GM19468 (cell line): Measurements from ENCODE around the gene MAPKAP1.

Experiments
- ATAC-seq: cut with Tn5 transposase; IDR thresholded peaks from one replicate; pipeline ENCODE4 v1.9.1; 2021; ENCODE audit warnings: mild to moderate bottlenecking, moderate library complexity, moderate number of reproducible peaks; ENCODE audit not compliant: unreplicated experiment; ENCODE audit errors: extremely low read depth

The MAPKAP1 gene

GRCh38 chr9:125525921-125526631, 180.9 kb downstream of the MAPKAP1 start:
- no peak for ATAC-seq

GRCh38 chr9:125524583-125525355, 182.2 kb downstream of the MAPKAP1 start:
- no peak for ATAC-seq

DNA sequence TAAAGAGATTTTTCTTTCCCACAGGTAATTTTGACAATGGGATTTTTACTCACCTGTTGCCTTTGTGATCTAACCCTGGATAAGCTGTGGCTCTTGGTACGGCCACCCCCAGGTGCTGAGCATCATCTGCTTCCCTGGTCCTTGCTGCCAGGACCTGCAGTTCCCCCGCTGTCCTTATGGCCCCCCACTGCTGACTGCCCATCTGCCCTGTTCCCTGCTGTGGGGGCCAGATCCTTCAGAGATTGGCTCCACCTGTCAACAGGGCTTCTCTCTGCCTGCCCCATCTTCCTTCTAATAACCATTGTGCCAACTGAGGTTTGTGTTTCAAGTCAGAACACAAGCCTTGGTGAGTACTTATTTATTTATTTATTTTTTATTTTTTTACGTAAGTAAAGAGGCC, 183.3 kb downstream of the MAPKAP1 start:
- ATAC-seq = no peak

- ATAC-seq = no peak
Measured at GRCh38 chr9:125522328-125522725, 184.7 kb downstream of the MAPKAP1 start.

- no peak for ATAC-seq
Measured at GRCh38 chr9:125521462-125522327, 185.3 kb downstream of the MAPKAP1 start.

GRCh38 chr9:125519734-125520133, 187.3 kb downstream of the MAPKAP1 start:
- no peak for ATAC-seq

- ATAC-seq = no peak
Measured at GRCh38 chr9:125517577-125517976, 189.4 kb downstream of the MAPKAP1 start.

DNA sequence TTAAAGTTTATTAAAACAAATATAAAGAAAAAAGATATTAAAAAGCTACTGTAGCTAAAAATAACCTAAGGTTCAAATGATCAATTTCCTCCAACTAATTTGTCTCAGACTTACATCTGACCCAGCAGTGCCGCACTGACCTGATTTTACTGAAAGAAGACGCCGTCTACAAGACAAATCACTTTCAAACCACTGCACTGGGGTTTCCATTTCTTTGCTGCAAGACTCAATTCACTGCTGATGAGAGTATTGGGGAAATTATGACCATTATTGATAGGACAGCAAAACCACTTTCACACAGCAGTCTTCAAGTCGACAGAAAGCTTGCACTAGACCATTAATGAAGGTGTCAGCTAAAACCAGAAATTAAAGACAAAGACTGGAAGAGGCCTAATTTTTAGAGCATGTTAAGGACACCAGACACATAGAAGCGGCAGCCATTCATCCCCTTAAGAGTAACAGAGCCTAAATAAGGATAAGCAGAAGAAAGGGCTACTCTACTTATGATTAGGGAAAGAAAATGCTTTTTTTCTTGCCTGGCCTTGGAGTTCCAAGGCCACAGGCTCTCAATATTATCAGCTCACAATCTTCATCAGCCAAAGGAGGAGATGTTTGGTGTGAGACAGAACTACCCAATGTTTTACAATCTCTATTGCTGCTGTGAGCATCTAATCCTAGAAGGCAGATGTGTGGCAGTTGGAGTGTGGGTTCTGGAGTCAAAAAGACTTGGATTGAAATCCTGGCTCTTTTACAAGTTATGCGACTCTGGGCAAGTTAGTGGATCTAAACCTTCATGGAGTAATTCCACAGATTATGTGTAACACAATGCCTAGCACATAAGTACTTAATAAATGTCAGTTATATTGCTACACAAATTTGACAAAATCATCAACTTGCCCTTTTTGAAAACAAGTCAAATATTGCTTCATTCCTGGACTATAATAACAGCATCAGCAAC, 190.7 kb downstream of the MAPKAP1 start:
- ATAC-seq = no peak

- ATAC-seq = no peak
Measured at GRCh38 chr9:125515281-125515680, 191.7 kb downstream of the MAPKAP1 start.

- no peak for ATAC-seq
Measured at GRCh38 chr9:125514468-125514867, 192.5 kb downstream of the MAPKAP1 start.

GRCh38 chr9:125513668-125514413, 193.2 kb downstream of the MAPKAP1 start:
- ATAC-seq = peak; percentile 59

DNA sequence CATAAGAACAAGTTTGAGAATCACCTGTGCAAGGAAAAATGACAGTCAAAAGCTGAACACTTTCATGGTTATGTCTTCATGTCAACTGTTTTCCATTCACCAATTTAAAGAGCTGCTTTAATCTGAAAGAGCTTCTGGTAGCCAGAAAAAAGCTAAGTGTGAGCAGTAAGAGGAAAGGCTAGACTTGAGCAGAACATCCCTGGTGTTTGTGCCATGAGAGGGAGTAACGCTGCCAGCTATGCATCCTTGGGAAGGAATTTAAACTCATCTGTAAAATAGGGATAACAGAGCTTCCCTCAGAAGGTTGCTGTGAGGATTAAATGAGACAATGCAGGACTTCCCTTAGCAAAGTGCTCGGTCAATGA, 193.7 kb downstream of the MAPKAP1 start:
- ATAC-seq = no peak

- ATAC-seq = no peak
Measured at GRCh38 chr9:125511789-125512660, 195.0 kb downstream of the MAPKAP1 start.

- no peak for ATAC-seq
Measured at GRCh38 chr9:125510980-125511379, 196.0 kb downstream of the MAPKAP1 start.

DNA sequence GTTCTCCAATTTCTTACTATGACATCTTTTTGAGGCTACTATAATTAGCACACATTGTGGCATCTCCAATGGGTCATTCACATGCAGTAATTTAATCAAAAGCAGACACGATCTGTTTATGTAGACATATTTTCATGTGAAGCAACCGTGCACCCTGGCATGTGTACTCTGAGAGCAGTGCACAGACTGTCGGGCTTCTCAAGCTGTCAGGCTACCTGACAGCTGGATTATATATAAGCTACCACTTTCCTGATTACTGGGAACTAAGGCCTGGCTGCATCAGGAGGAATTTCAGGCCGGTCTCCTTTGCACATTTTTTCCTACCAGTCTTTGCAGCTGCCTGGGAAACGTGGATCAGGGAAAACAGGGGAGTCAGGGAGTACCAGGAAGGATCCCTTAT, 197.5 kb downstream of the MAPKAP1 start:
- no peak for ATAC-seq

DNA sequence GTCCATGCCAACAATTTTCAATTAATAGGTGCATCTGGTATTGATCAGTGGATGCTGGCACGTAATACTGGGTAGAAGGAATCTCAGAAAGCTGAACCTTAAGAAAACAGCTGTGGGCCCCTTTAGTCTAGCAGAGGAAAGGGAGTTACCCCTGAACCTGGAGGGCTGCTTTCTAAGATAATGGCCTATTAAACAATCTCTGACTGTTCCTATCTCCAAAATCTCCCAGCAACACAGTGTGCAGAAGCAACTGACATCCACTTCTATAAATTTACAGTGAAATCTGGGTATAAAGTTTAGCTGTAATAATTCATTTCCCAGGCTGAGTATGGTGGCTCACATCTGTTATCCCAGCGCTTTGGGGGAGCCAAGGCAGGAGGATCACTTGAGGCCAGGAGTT, 198.8 kb downstream of the MAPKAP1 start:
- no peak for ATAC-seq

DNA sequence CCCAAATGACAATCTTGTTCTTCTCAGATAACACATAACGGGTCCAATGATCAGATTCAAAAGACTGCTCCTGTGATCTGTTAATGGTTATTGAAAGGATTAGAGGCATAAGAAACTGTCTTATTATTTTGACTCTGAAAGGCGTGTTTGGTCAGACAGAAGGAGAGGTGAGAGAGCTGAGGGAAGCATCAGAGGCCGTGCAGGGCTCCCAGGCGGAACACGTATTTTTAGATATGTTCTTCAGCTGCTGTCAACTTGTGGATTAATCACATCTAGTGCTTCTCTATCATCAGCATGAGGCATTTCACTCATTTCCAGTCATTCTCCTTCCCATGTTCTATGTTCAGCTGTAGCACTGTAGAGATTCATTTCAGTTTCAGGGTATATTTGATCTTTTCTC, 199.8 kb downstream of the MAPKAP1 start:
- no peak for ATAC-seq

DNA sequence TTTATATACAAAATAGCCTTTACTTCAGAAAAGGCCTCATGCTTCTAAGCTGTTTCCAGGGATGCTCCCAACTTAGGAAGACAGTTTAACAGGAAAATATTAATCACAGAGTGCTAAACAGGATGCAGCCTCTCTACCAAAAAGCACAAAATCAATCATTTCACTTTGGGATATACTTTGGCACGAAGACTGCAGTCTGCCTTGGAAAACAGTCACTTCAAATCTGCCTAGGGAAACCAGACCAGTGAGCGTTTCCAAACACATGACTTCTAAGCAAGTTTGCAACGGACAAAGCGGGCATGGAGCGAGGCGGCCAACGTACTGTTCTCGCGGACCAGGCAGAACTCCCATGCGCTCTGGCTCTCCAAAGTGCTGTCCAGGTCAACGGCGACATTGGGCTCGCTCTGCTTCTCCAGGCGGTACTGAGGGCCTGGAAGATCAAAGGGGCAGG, 201.0 kb downstream of the MAPKAP1 start:
- no peak for ATAC-seq
